Adrenal gland (tissue), 5 donors: ENCODE data around the gene SYCE3.

Source experiments
- POLR2A ChIP-seq, 2 donors: fragments of 450-650 bp; IDR thresholded peaks; one replicate each; pipeline ENCODE4 v1.6.1; 2017; ENCODE audit warnings: antibody characterized with exemption in 2 of 2, mild to moderate bottlenecking in 2 of 2, moderate library complexity in 1 of 2
- TF ChIP-seq, protein P1 (sequence below), 6 experiments: fragments of 450-650 bp in 4 of 6; fragments of 200-600 bp in 2 of 6; sonication (generic) in 1 of 6; IDR thresholded peaks; 1 replicate in 5 of 6; 2 replicates in 1 of 6; pipeline versions ENCODE4 v1.5.1 to v1.8.0; 2016 to 2021; ENCODE audit warnings: antibody characterized with exemption in 6 of 6, mild to moderate bottlenecking in 2 of 6, moderate library complexity in 1 of 6
- donor health status: DM: no; HTN: no; CAD: no.

DNA sequence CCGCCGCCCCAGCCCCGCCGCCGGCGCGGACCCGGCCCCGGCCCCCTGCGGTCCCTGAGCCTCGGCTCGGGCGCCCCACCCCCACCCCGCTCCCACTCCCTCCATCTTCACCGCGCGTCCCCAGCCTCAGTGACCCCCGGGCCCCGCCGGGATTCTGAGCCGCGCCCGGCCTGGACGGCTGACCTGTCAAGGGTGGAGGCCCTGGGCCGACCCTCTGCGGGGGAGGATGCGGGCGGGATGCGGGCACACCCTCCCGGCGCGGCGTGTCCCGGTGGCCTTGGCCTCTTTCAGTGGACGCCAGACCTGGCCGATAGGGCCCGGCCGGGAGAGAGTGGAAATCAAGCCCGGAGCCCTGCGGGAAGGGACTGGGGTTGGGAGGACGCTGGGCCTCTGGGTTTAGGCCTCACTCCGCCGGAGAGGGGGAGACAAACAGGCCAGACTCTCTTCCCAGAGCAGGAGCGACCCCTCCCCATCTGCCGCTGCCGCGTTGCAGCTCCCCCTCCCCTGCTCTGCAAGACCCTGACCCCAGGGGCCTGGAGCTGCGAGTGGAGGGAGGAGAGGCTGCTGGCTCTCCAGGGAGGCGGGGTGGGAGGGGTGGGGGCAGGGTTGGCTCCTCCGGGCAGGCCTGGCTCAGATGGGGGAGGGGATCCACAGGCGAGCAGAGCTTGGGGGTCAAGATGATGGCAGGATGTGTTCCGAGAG is 38.4 kb upstream of the SYCE3 start:
- TF ChIP-seq, protein P1, sequence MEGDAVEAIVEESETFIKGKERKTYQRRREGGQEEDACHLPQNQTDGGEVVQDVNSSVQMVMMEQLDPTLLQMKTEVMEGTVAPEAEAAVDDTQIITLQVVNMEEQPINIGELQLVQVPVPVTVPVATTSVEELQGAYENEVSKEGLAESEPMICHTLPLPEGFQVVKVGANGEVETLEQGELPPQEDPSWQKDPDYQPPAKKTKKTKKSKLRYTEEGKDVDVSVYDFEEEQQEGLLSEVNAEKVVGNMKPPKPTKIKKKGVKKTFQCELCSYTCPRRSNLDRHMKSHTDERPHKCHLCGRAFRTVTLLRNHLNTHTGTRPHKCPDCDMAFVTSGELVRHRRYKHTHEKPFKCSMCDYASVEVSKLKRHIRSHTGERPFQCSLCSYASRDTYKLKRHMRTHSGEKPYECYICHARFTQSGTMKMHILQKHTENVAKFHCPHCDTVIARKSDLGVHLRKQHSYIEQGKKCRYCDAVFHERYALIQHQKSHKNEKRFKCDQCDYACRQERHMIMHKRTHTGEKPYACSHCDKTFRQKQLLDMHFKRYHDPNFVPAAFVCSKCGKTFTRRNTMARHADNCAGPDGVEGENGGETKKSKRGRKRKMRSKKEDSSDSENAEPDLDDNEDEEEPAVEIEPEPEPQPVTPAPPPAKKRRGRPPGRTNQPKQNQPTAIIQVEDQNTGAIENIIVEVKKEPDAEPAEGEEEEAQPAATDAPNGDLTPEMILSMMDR (IDR thresholded peaks at IDR 0.05), result no peak
- TF ChIP-seq POLR2A (IDR thresholded peaks at IDR 0.05), result no peak
